Stimulated activated naive CD8-positive, alpha-beta T cell treated with anti-CD3 and anti-CD28 coated beads, Interleukin-15, Interleukin-2, amounts not matched to agents 100 ng/mL and 50 ng/mL, for 24 hours (primary cell): ENCODE results near the gene SRGAP3.

Source experiments
- H3K27ac Mint-ChIP-seq: one replicate; pipeline ENCODE4 v1.8.0; 2021; ENCODE audit warnings: mild to moderate bottlenecking, mixed read lengths
- H3K27me3 Mint-ChIP-seq: one replicate; pipeline ENCODE4 v1.8.0; 2021; ENCODE audit warnings: mixed read lengths
- H3K36me3 Mint-ChIP-seq: one replicate; pipeline ENCODE4 v1.8.0; 2021; ENCODE audit warnings: low read depth, mixed read lengths
- H3K4me1 Mint-ChIP-seq: one replicate; pipeline ENCODE4 v1.8.0; 2021; ENCODE audit warnings: low read depth, mixed read lengths
- H3K4me3 Mint-ChIP-seq: one replicate; pipeline ENCODE4 v1.8.0; 2021; ENCODE audit warnings: mild to moderate bottlenecking, mixed read lengths
- H3K9me3 Mint-ChIP-seq: one replicate; pipeline ENCODE4 v1.8.0; 2021; ENCODE audit warnings: mixed read lengths

Gene SRGAP3

GRCh38 chr3:9224490-9224889 lies 25.0 kb downstream of the SRGAP3 start:
- Mint-ChIP-seq H3K4me1 (peaks cover 8% of the 10 kb centered on the region), H3K9me3 (no peaks in the 10 kb centered on the region), H3K27me3 (no peaks in the 10 kb centered on the region), H3K36me3 (no peaks in the 10 kb centered on the region), H3K4me3 (no peak overlapping the region), H3K27ac (no peak overlapping the region)

- Mint-ChIP-seq H3K27ac (no peak overlapping the region), H3K9me3 (no peaks in the 10 kb centered on the region), H3K4me3 (no peak overlapping the region), H3K4me1 (peaks cover 8% of the 10 kb centered on the region), H3K36me3 (no peaks in the 10 kb centered on the region), H3K27me3 (no peaks in the 10 kb centered on the region)
These were observed 25.8 kb downstream of the SRGAP3 start for GRCh38 chr3:9223672-9224071.

- Mint-ChIP-seq H3K9me3 (no peaks in the 10 kb centered on the region), H3K4me1 (peaks cover 8% of the 10 kb centered on the region), H3K36me3 (no peaks in the 10 kb centered on the region), H3K4me3 (no peak overlapping the region), H3K27me3 (no peaks in the 10 kb centered on the region), H3K27ac (no peak overlapping the region)
These were observed 26.3 kb downstream of the SRGAP3 start for GRCh38 chr3:9222956-9223639.

GRCh38 chr3:9222049-9222448 lies 27.4 kb downstream of the SRGAP3 start:
- Mint-ChIP-seq H3K27ac (no peak overlapping the region), H3K27me3 (no peaks in the 10 kb centered on the region), H3K4me1 (peaks cover 8% of the 10 kb centered on the region), H3K4me3 (no peak overlapping the region), H3K36me3 (no peaks in the 10 kb centered on the region), H3K9me3 (no peaks in the 10 kb centered on the region)

GRCh38 chr3:9218514-9218846 lies 31.0 kb downstream of the SRGAP3 start:
- H3K9me3 Mint-ChIP-seq = no peaks in the 10 kb centered on the region
- H3K27me3 Mint-ChIP-seq = no peaks in the 10 kb centered on the region
- H3K27ac Mint-ChIP-seq = no peak overlapping the region
- H3K4me3 Mint-ChIP-seq = no peak overlapping the region
- H3K4me1 Mint-ChIP-seq = no peaks in the 10 kb centered on the region
- H3K36me3 Mint-ChIP-seq = no peaks in the 10 kb centered on the region

- Mint-ChIP-seq H3K9me3 (no peaks in the 10 kb centered on the region), H3K27ac (no peak overlapping the region)
These were observed 31.5 kb downstream of the SRGAP3 start for GRCh38 chr3:9217784-9218513.

GRCh38 chr3:9216736-9217135 lies 32.7 kb downstream of the SRGAP3 start:
- Mint-ChIP-seq H3K4me3 (no peak overlapping the region), H3K36me3 (no peaks in the 10 kb centered on the region), H3K9me3 (no peaks in the 10 kb centered on the region), H3K4me1 (no peaks in the 10 kb centered on the region), H3K27me3 (no peaks in the 10 kb centered on the region), H3K27ac (no peak overlapping the region)

More at GRCh38 chr3:9217784-9218513, 31.5 kb downstream of the SRGAP3 start:
- Mint-ChIP-seq H3K4me3 (no peak overlapping the region), H3K36me3 (no peaks in the 10 kb centered on the region), H3K27me3 (no peaks in the 10 kb centered on the region), H3K4me1 (no peaks in the 10 kb centered on the region)

- Mint-ChIP-seq H3K9me3 (no peaks in the 10 kb centered on the region), H3K4me1 (no peaks in the 10 kb centered on the region), H3K27me3 (no peaks in the 10 kb centered on the region), H3K27ac (no peak overlapping the region), H3K36me3 (no peaks in the 10 kb centered on the region), H3K4me3 (no peak overlapping the region)
These were observed 34.8 kb downstream of the SRGAP3 start for GRCh38 chr3:9214599-9214998.

GRCh38 chr3:9214185-9214584 lies 35.3 kb downstream of the SRGAP3 start:
- Mint-ChIP-seq H3K9me3 (no peaks in the 10 kb centered on the region), H3K27me3 (no peaks in the 10 kb centered on the region), H3K4me3 (no peak overlapping the region), H3K4me1 (no peaks in the 10 kb centered on the region), H3K36me3 (no peaks in the 10 kb centered on the region), H3K27ac (no peak overlapping the region)

- H3K27ac Mint-ChIP-seq = no peak overlapping the region
- H3K9me3 Mint-ChIP-seq = no peaks in the 10 kb centered on the region
- H3K36me3 Mint-ChIP-seq = no peaks in the 10 kb centered on the region
- no peak overlapping the region for H3K4me3 Mint-ChIP-seq
- H3K27me3 Mint-ChIP-seq = no peaks in the 10 kb centered on the region
- H3K4me1 Mint-ChIP-seq = no peaks in the 10 kb centered on the region
These were observed 36.3 kb downstream of the SRGAP3 start for GRCh38 chr3:9213019-9213634.

GRCh38 chr3:9211155-9211950 lies 38.1 kb downstream of the SRGAP3 start:
- Mint-ChIP-seq H3K27ac (no peak overlapping the region), H3K36me3 (no peaks in the 10 kb centered on the region), H3K4me1 (no peaks in the 10 kb centered on the region), H3K27me3 (no peaks in the 10 kb centered on the region), H3K4me3 (no peak overlapping the region), H3K9me3 (no peaks in the 10 kb centered on the region)

GRCh38 chr3:9209777-9210176 lies 39.7 kb downstream of the SRGAP3 start:
- H3K27ac Mint-ChIP-seq = no peak overlapping the region
- no peaks in the 10 kb centered on the region for H3K27me3 Mint-ChIP-seq
- no peaks in the 10 kb centered on the region for H3K4me1 Mint-ChIP-seq
- no peaks in the 10 kb centered on the region for H3K9me3 Mint-ChIP-seq
- H3K4me3 Mint-ChIP-seq = no peak overlapping the region
- no peaks in the 10 kb centered on the region for H3K36me3 Mint-ChIP-seq

- H3K27me3 Mint-ChIP-seq = no peaks in the 10 kb centered on the region
- no peaks in the 10 kb centered on the region for H3K9me3 Mint-ChIP-seq
- H3K36me3 Mint-ChIP-seq = no peaks in the 10 kb centered on the region
- H3K4me3 Mint-ChIP-seq = no peak overlapping the region
- H3K27ac Mint-ChIP-seq = no peak overlapping the region
- no peaks in the 10 kb centered on the region for H3K4me1 Mint-ChIP-seq
These were observed 40.8 kb downstream of the SRGAP3 start for GRCh38 chr3:9208605-9209152.

GRCh38 chr3:9207116-9207763 lies 42.2 kb downstream of the SRGAP3 start:
- Mint-ChIP-seq H3K27ac (no peak overlapping the region), H3K4me3 (no peak overlapping the region), H3K9me3 (no peaks in the 10 kb centered on the region), H3K4me1 (no peaks in the 10 kb centered on the region), H3K36me3 (no peaks in the 10 kb centered on the region), H3K27me3 (no peaks in the 10 kb centered on the region)
